WTC11 (cell line): ENCODE results near the gene RAB43.

Experiments used
- FOXP1 ChIP-seq: sonication (generic); formaldehyde crosslinking; IDR thresholded peaks from 2 replicates; pipeline ENCODE4 v1.8.0; 2022; ENCODE audit warnings: missing genetic modification reagents, mild to moderate bottlenecking, moderate library complexity, borderline replicate concordance
- GRHL2 ChIP-seq: fragments of 250-450 bp; sonication (Bioruptor Pico); IDR thresholded peaks from 2 replicates; pipeline ENCODE4 v1.8.0; 2022; ENCODE audit warnings: mild to moderate bottlenecking, moderate library complexity; ENCODE audit not compliant: insufficient replicate concordance, severe bottlenecking
- KAT7 ChIP-seq: sonication (generic); formaldehyde crosslinking; IDR thresholded peaks from 2 replicates; pipeline ENCODE4 v1.8.1; 2023; ENCODE audit warnings: missing genetic modification reagents, mild to moderate bottlenecking, borderline replicate concordance
- MYBL2 ChIP-seq: sonication (generic); formaldehyde crosslinking; IDR thresholded peaks from 2 replicates; pipeline ENCODE4 v1.8.1; 2023; ENCODE audit warnings: mild to moderate bottlenecking, moderate library complexity, missing genetic modification reagents
- TF ChIP-seq, protein P1 (sequence below): sonication (generic); formaldehyde crosslinking; IDR thresholded peaks from 2 replicates; pipeline ENCODE4 v1.8.1; 2023; ENCODE audit warnings: mild to moderate bottlenecking, missing genetic modification reagents, moderate library complexity
- TF ChIP-seq, protein P2 (sequence below): fragments of 200-600 bp; IDR thresholded peaks from 2 replicates; pipeline ENCODE4 v1.8.0; 2022; ENCODE audit warnings: antibody characterized with exemption
- TF ChIP-seq, protein P3 (sequence below): sonication (generic); formaldehyde crosslinking; IDR thresholded peaks from 2 replicates; pipeline ENCODE4 v1.8.1; 2022; ENCODE audit warnings: low read depth, missing genetic modification reagents, borderline replicate concordance
- TF ChIP-seq, protein P4 (sequence below): fragments of 250-450 bp; sonication (Bioruptor Pico); IDR thresholded peaks from 2 replicates; pipeline ENCODE4 v2.1.2; 2022; ENCODE audit warnings: mild to moderate bottlenecking, moderate library complexity

DNA sequence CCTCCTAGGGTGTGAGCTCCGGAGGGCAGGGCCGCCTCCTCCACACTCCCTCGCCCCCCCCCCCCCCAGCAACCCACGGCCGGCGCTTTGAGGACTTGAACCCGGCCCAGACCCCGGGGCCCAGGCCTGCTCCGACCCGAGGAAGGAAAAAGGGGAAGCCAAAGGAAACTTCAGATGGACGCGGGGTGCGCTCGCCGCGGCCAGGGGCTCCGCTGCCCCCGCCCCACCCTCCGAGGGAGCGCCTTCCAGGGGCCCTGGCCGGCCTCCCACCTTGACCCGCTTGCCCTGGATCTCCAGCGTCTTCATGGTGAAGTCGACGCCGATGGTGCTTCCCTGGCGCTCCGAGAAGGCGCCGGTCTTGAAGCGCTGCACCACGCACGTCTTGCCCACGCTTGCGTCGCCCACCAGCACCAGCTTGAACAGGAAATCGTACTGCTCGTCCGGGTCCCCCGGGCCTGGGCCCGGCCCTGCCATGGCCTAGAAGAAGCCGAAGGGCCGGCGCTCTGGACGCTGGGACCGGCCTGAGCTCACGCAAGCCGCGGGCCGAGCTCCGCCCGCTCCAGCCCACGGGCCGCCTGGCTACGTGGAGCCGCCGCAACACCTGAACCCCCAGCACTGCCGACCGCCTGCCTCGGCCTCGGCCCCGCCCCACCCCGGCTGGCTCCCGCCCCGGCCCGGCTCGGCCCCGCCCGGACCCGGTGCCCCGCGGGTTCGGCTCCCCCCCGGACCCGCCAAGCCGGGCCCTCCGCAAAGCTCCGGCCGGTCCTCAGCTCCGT, 400 bp downstream of the RAB43 start:
- TF ChIP-seq KAT7 (no peak), FOXP1 (CRISPR knock-in tag) (no peak), GRHL2 (no peak), MYBL2 (no peak)
- TF ChIP-seq, protein P1, sequence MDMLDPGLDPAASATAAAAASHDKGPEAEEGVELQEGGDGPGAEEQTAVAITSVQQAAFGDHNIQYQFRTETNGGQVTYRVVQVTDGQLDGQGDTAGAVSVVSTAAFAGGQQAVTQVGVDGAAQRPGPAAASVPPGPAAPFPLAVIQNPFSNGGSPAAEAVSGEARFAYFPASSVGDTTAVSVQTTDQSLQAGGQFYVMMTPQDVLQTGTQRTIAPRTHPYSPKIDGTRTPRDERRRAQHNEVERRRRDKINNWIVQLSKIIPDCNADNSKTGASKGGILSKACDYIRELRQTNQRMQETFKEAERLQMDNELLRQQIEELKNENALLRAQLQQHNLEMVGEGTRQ: no peak
- TF ChIP-seq, protein P2, sequence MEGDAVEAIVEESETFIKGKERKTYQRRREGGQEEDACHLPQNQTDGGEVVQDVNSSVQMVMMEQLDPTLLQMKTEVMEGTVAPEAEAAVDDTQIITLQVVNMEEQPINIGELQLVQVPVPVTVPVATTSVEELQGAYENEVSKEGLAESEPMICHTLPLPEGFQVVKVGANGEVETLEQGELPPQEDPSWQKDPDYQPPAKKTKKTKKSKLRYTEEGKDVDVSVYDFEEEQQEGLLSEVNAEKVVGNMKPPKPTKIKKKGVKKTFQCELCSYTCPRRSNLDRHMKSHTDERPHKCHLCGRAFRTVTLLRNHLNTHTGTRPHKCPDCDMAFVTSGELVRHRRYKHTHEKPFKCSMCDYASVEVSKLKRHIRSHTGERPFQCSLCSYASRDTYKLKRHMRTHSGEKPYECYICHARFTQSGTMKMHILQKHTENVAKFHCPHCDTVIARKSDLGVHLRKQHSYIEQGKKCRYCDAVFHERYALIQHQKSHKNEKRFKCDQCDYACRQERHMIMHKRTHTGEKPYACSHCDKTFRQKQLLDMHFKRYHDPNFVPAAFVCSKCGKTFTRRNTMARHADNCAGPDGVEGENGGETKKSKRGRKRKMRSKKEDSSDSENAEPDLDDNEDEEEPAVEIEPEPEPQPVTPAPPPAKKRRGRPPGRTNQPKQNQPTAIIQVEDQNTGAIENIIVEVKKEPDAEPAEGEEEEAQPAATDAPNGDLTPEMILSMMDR: no peak
- TF ChIP-seq, protein P3, sequence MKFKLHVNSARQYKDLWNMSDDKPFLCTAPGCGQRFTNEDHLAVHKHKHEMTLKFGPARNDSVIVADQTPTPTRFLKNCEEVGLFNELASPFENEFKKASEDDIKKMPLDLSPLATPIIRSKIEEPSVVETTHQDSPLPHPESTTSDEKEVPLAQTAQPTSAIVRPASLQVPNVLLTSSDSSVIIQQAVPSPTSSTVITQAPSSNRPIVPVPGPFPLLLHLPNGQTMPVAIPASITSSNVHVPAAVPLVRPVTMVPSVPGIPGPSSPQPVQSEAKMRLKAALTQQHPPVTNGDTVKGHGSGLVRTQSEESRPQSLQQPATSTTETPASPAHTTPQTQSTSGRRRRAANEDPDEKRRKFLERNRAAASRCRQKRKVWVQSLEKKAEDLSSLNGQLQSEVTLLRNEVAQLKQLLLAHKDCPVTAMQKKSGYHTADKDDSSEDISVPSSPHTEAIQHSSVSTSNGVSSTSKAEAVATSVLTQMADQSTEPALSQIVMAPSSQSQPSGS (CRISPR knock-in tag): no peak
- TF ChIP-seq, protein P4, sequence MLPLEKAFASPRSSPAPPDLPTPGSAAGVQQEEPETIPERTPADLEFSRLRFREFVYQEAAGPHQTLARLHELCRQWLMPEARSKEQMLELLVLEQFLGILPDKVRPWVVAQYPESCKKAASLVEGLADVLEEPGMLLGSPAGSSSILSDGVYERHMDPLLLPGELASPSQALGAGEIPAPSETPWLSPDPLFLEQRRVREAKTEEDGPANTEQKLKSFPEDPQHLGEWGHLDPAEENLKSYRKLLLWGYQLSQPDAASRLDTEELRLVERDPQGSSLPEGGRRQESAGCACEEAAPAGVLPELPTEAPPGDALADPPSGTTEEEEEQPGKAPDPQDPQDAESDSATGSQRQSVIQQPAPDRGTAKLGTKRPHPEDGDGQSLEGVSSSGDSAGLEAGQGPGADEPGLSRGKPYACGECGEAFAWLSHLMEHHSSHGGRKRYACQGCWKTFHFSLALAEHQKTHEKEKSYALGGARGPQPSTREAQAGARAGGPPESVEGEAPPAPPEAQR (CRISPR knock-in tag): no peak
